Activated CD4-positive, alpha-beta T cell treated with anti-CD3 and anti-CD28 coated beads, Interleukin-2, amount 10 ng/mL, durations not matched to agents 7 days and 5 days (primary cell): ENCODE data around the gene TICAM2. TPM values are rescaled to one million over a fixed set of nuclear protein-coding genes. Genes with fewer than 3 reads are reported as not detected.

Source experiments
- CTCF ChIA-PET: fragments of 350-600 bp; sonication (Branson Sonifier 250); formaldehyde crosslinking; loops from one replicate; lab custom pipeline; 2021; ENCODE audit warnings: antibody characterized with exemption; lab: Charles Lee
- POLR2A ChIA-PET: fragments of 350-600 bp; sonication (Branson Sonifier 250); formaldehyde crosslinking; loops from one replicate; lab custom pipeline; 2021; ENCODE audit warnings: antibody characterized with exemption; lab: Charles Lee
- DNase-seq: peaks from one replicate; pipeline ENCODE4 v3.0.0-alpha.2; 2020
- H3K27ac Mint-ChIP-seq: one replicate; pipeline ENCODE4 v1.8.0; 2021; ENCODE audit warnings: mild to moderate bottlenecking, moderate library complexity, mixed read lengths
- H3K27me3 Mint-ChIP-seq: one replicate; pipeline ENCODE4 v1.8.0; 2021; ENCODE audit warnings: mixed read lengths
- H3K36me3 Mint-ChIP-seq: one replicate; pipeline ENCODE4 v1.8.0; 2021; ENCODE audit warnings: low read depth, mixed read lengths
- H3K4me1 Mint-ChIP-seq: one replicate; pipeline ENCODE4 v1.8.0; 2021; ENCODE audit warnings: mixed read lengths
- H3K4me3 Mint-ChIP-seq: one replicate; pipeline ENCODE4 v1.8.0; 2021; ENCODE audit warnings: mild to moderate bottlenecking, moderate library complexity, mixed read lengths
- H3K9me3 Mint-ChIP-seq: one replicate; pipeline ENCODE4 v1.8.0; 2021; ENCODE audit warnings: mixed read lengths
- total RNA-seq, 2 experiments: library from RNA; stranded (reverse); gene quantifications; one replicate each; pipeline ENCODE4 v1.2.3, GENCODE V29; 2021

TICAM2 gene
- total RNA-seq, 2 experiments from 2014 or later, result 1.1 to 1.4 TPM

DNA sequence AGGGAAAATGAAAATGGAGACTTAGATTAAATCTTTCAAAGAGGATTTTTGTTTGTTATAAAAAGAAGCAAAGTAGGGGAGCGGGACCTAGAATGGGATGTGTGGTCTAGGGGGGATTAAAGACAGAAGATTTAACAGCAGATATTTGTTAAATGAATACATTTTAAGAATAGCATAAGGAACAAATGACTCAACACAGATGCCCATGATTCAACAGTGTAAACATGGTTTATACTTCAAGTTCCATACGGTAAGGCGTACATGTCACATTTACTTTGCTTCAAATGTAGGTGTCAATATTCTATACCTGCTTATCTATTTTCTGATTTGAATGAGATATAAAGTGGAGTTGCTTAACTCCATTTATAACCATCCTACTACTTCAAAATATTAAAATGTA, 1.5 kb downstream of the TICAM2 start:
- no peak for DNase-seq
- CTCF ChIA-PET, result interaction anchor here (0.8 to 2.5 kb wide), 4 partner anchors 13 to 289 kb away, joined by 3 to 11 read pairs (median 4); no protein-coding TSS in a partner anchor
- POLR2A ChIA-PET, result no interaction called here
- Mint-ChIP-seq H3K27me3 (no peaks in the 10 kb centered on the region), H3K4me1 (peaks cover 23% of the 10 kb centered on the region), H3K27ac (no peak overlapping the region), H3K4me3 (no peak overlapping the region), H3K9me3 (no peaks in the 10 kb centered on the region), H3K36me3 (peaks cover 27% of the 10 kb centered on the region)

DNA sequence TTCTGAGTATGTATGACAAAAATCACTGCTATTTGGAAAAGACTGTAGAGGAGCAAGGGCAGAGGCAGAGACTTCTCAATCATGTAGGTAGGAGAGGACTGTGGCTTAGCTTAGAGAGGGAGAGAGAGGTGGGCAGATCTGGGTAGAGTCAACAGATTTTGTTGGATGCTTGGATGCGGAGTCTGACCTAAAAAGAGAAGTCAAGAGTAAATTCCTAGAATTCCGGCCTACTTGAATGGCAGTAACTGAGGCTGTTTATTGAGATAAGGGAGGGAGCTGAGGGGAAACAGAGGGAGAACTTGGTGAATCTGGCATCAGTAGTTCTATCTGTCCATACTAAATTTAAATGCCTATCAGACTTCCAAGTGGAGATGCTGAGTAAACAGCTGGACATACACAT, 2.4 kb downstream of the TICAM2 start:
- no peak for DNase-seq
- peak overlapping the region; percentile 27 for H3K27ac Mint-ChIP-seq
- CTCF ChIA-PET, result interaction anchor here (0.7 to 0.8 kb wide), 2 partner anchors 28 to 288 kb away, joined by 3 read pairs; no protein-coding TSS in a partner anchor
- H3K4me3 Mint-ChIP-seq, result no peak overlapping the region
- no peaks in the 10 kb centered on the region for H3K27me3 Mint-ChIP-seq
- no peaks in the 10 kb centered on the region for H3K9me3 Mint-ChIP-seq
- H3K36me3 Mint-ChIP-seq, result peaks cover 26% of the 10 kb centered on the region
- H3K4me1 Mint-ChIP-seq, result peaks cover 23% of the 10 kb centered on the region
- POLR2A ChIA-PET, result no interaction called here

DNA sequence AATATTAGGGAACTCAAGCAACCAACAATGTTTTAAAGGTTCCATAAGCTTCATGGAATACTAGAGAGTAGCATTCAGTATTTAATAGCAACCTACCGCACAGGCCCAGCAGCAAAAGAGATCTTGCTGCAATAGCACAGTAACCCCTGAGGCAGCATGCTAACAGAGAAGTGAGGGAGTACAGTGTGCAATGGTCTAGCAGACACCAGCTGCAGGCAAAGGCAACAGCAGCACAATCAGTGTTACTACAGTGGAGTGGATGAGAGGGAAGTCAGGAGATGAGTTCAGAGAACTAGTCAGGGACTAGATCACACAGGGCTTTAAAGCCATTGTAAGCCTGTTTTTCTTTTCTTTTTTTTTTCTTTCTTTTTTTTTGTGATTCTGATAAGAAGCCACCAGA, 2.8 kb downstream of the TICAM2 start:
- Mint-ChIP-seq H3K9me3 (no peaks in the 10 kb centered on the region), H3K27ac (no peak overlapping the region), H3K4me3 (no peak overlapping the region), H3K36me3 (peaks cover 23% of the 10 kb centered on the region), H3K4me1 (peaks cover 23% of the 10 kb centered on the region), H3K27me3 (no peaks in the 10 kb centered on the region)
- ChIA-PET CTCF (interaction anchor here (0.7 kb wide), 1 partner anchor 27 kb away, joined by 3 read pairs; no protein-coding TSS in a partner anchor), POLR2A (no interaction called here)
- no peak for DNase-seq

DNA sequence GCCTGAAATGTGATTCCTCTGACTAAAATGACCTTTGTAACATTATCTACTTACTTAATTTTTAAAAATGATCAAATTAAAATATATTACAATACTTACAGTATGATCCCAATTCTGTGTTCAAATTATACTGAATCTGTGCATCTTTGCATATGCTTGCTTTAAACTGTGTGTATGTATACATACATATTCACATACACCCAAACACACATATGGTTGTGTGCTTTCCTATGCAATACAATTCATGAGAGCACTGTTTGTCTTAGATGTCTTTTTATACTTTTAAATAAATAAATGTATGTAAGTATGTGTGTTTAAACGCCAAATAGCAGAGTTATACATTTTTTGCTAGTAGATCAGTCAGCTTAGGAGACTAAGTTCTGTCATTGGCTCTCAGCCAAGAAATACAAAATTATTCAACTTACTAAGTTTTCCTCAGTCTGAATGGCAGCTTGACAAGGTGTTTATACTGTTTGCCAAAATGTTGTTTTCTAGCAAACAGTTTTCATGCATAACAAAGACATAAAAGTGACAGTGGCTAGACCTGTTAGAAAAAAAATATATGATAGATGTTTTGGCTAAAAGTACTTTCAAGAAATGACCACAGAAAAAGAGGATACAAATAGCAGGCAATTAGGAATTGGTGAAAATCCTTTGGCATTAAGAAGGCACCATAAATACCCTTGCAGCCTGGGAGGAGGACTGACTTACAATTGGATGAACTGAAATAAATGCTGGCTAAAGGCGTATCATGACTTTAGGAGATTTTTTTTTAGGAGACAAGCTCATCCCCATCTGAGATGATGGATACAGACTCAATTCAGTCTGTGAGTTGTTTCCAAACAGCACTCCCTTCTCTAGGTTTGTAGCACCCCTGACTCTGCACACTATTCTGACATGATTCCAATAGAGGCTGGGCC, 7.9 kb downstream of the TICAM2 start:
- POLR2A ChIA-PET, result no interaction called here
- peaks cover under 1% of the 10 kb centered on the region for H3K4me1 Mint-ChIP-seq

DNA sequence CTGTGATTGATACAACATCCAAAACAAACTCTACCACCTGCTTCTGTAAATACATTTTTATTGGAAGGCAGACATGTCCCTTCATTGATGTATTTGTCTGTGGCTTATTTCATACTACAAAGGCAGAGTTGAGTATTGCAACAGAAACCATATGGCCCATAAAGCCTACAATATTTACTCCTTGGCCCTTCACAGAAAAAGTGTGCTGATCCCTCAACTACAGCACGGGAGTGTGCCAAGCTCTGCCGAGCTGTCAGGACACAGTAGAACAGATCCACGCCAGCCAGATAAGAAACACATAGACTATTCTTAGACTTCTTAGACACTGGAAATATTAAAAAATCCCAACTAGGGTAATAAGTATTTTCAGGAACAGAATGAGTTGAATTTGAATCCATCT, 13.2 kb downstream of the TICAM2 start:
- no peaks in the 10 kb centered on the region for H3K4me1 Mint-ChIP-seq
- no peaks in the 10 kb centered on the region for H3K36me3 Mint-ChIP-seq
- H3K4me3 Mint-ChIP-seq, result no peak overlapping the region
- no peaks in the 10 kb centered on the region for H3K9me3 Mint-ChIP-seq
- H3K27ac Mint-ChIP-seq, result no peak overlapping the region
- ChIA-PET CTCF (interaction anchor here (0.6 kb wide), 1 partner anchor 15 kb away, joined by 3 read pairs; no protein-coding TSS in a partner anchor), POLR2A (no interaction called here)
- no peak for DNase-seq
- H3K27me3 Mint-ChIP-seq, result peaks cover 4% of the 10 kb centered on the region

More for the DNA sequence above, 7.9 kb downstream of the TICAM2 start:
- Mint-ChIP-seq H3K36me3 (peaks cover 3% of the 10 kb centered on the region), H3K27ac (no peak overlapping the region), H3K4me3 (no peak overlapping the region), H3K27me3 (peaks cover 4% of the 10 kb centered on the region), H3K9me3 (no peaks in the 10 kb centered on the region)
- DNase-seq, result no peak
- CTCF ChIA-PET, result interaction anchor here (0.6 kb wide), 1 partner anchor 262 kb away, joined by 3 read pairs; no protein-coding TSS in a partner anchor

DNA sequence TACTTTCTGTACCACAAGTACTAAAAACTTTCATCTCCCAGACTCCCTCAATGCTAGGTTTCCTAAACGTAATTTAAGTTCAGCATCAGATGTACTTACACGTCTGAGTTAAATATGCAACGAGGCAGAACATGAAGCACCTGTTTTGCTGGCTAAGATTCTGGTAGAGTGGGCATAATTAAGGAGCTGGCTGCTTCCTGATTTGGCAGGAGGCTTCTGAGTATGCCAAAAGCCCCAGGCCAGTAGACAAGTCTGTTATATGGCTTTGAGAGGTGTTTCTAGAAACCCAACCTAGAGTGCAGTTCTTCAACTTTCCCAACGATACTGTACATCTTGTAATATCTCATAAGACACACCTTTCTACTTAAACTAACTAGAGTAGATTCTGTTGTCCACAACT, 13.6 kb downstream of the TICAM2 start:
- Mint-ChIP-seq H3K4me1 (no peaks in the 10 kb centered on the region), H3K9me3 (no peaks in the 10 kb centered on the region), H3K36me3 (no peaks in the 10 kb centered on the region), H3K27me3 (peaks cover 4% of the 10 kb centered on the region), H3K27ac (no peak overlapping the region), H3K4me3 (no peak overlapping the region)
- no peak for DNase-seq
- POLR2A ChIA-PET, result no interaction called here
- CTCF ChIA-PET, result interaction anchor here (0.6 kb wide), 1 partner anchor 14 kb away, joined by 3 read pairs; the partner anchor contains the start of gene TICAM2

DNA sequence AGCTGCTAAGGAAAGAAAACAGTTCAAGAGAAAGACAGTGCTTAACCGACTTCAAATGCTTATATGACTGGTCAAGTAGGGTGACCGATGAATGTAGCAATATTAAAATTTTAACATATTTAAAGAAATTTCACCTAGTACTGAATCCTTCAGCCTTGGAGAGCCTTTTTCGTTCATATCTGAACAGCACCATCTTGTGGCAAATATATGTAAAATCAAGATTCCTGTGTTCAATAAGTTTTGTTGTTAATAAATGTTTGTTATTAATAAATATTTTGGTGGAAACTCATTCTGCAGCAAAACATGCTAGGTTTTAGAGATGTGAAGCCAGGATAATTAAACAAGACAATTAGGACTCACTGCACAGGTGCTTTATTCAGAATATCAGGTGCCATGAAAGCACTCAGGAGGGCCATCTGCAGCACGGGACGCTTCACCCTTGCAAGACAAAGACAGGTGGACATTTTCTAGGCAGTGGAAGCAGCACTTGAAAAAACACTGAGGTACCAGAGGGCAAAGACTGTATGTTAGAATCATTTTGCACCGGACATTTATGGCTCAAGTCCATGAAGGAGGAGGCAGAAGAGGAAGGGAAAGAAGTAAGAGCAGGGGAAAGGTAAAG, 15.6 kb downstream of the TICAM2 start:
- Mint-ChIP-seq H3K9me3 (no peaks in the 10 kb centered on the region), H3K4me1 (no peaks in the 10 kb centered on the region), H3K27me3 (peaks cover 3% of the 10 kb centered on the region), H3K27ac (no peak overlapping the region), H3K4me3 (no peak overlapping the region), H3K36me3 (no peaks in the 10 kb centered on the region)
- ChIA-PET POLR2A (no interaction called here), CTCF (no interaction called here)
- no peak for DNase-seq

DNA sequence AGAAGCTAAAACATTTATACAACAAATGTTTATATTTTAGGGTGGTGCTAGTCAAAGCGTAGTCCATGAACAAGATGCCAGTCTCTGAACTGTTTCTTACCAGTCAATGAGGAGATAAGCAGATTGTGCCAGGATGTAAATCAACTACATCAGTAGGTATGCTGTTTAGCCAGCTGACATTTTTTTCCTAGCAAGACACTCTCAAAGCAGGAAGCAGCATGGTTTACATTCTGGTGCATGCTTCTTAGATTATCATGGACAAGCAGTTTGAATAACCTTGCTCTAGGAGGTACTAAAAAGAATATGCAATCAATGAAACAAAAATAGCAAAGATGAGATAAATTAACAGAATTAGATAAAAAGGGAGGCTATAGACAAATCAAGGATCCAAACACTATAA, 17.0 kb downstream of the TICAM2 start:
- H3K27ac Mint-ChIP-seq, result no peak overlapping the region
- ChIA-PET POLR2A (no interaction called here), CTCF (no interaction called here)
- no peak overlapping the region for H3K4me3 Mint-ChIP-seq
- H3K36me3 Mint-ChIP-seq, result no peaks in the 10 kb centered on the region
- no peaks in the 10 kb centered on the region for H3K4me1 Mint-ChIP-seq
- no peaks in the 10 kb centered on the region for H3K27me3 Mint-ChIP-seq
- H3K9me3 Mint-ChIP-seq, result no peaks in the 10 kb centered on the region
- no peak for DNase-seq

DNA sequence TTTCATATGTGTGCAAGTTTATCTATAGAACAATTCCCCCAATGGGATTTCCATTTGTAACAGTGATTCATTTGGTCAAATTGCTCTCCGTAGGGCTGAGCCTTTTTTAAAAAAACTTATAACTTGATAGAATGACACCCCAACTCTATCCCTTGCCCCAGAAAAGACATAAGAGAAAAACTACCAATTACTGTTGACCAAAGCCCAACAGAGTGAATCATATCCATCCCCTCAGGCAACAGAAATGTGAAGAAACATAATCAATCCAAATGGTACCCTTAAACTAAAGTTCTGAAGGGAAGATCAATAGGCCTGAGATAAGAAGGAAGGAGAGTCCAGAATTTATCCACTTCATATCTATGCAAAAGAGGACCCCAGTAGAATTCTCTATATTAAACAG, 17.8 kb downstream of the TICAM2 start:
- H3K27ac Mint-ChIP-seq, result no peak overlapping the region
- no peaks in the 10 kb centered on the region for H3K27me3 Mint-ChIP-seq
- ChIA-PET POLR2A (no interaction called here), CTCF (no interaction called here)
- no peak overlapping the region for H3K4me3 Mint-ChIP-seq
- no peak for DNase-seq
- H3K36me3 Mint-ChIP-seq, result no peaks in the 10 kb centered on the region
- H3K9me3 Mint-ChIP-seq, result no peaks in the 10 kb centered on the region
- H3K4me1 Mint-ChIP-seq, result no peaks in the 10 kb centered on the region

DNA sequence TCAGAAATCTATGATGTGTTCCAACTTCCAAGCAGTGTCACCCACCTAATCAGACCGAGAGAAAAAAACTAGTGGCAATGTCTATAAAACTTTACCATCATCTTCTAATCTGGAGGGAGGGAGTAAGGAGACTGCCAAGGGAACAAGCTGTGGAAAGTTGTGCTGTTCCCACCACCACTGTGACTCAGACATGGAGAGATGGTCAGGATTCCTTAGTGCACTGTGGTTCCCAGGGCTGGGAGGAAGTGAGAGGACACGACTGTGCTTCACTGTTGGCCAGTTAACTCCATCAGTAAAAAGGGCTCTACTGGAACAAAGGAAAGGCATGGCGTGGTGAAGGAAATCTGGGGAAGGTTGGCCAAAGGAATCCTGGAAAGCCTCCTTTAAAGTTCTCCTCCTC, 18.8 kb downstream of the TICAM2 start:
- POLR2A ChIA-PET, result no interaction called here
- Mint-ChIP-seq H3K4me1 (no peaks in the 10 kb centered on the region), H3K4me3 (no peak overlapping the region), H3K36me3 (no peaks in the 10 kb centered on the region), H3K27ac (no peak overlapping the region), H3K27me3 (no peaks in the 10 kb centered on the region), H3K9me3 (no peaks in the 10 kb centered on the region)
- DNase-seq, result no peak
- CTCF ChIA-PET, result interaction anchor here (1.3 kb wide), 1 partner anchor 47 kb away, joined by 4 read pairs; no protein-coding TSS in a partner anchor

DNA sequence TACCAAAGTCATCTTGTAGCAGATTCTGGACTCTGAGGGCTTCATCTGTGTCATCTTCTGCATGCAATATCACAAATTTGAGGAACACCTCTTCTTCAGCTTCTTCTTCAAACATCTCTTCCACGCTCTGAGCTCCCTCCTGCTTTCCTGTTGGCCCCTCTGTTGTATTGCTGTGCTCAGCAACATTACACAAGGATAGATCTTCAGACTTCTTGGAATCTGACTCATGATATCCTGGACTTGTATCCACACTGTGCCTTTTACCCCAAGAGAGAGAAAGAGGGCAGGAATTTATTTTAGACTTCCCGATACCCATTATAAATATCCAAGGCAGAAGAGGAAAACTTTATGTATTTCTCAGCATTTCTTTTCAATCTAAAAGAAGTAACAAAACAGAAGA, 21.3 kb downstream of the TICAM2 start:
- no peak overlapping the region for H3K4me3 Mint-ChIP-seq
- POLR2A ChIA-PET, result no interaction called here
- no peaks in the 10 kb centered on the region for H3K36me3 Mint-ChIP-seq
- no peaks in the 10 kb centered on the region for H3K9me3 Mint-ChIP-seq
- CTCF ChIA-PET, result interaction anchor here (2.8 kb wide), 1 partner anchor 21 kb away, joined by 6 read pairs; the partner anchor contains the start of gene TICAM2
- DNase-seq, result no peak
- no peaks in the 10 kb centered on the region for H3K27me3 Mint-ChIP-seq
- H3K27ac Mint-ChIP-seq, result no peak overlapping the region
- H3K4me1 Mint-ChIP-seq, result no peaks in the 10 kb centered on the region

DNA sequence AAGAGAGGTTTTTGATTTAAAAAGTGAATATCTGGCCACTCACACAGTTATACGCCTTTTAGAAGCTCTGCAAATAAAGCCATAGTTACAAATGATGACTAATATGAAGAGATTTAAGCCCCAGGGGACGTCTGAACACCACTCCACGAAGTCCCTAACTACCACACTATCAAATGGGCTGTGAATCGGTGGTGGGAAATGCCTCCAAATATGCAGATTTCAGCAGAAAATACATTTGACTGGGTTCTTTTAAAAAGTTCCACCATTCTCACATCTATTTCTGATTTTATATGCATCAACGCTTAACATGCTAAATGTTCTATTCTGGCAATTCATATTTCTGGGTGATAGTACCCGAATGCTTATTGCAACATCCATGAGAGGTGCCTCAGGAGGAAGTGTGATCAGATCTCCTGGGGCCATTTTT, 22.5 kb downstream of the TICAM2 start:
- Mint-ChIP-seq H3K36me3 (no peaks in the 10 kb centered on the region), H3K27me3 (no peaks in the 10 kb centered on the region), H3K9me3 (no peaks in the 10 kb centered on the region), H3K4me1 (no peaks in the 10 kb centered on the region), H3K4me3 (no peak overlapping the region), H3K27ac (no peak overlapping the region)
- DNase-seq, result no peak
- POLR2A ChIA-PET, result no interaction called here
- CTCF ChIA-PET, result no interaction called here

DNA sequence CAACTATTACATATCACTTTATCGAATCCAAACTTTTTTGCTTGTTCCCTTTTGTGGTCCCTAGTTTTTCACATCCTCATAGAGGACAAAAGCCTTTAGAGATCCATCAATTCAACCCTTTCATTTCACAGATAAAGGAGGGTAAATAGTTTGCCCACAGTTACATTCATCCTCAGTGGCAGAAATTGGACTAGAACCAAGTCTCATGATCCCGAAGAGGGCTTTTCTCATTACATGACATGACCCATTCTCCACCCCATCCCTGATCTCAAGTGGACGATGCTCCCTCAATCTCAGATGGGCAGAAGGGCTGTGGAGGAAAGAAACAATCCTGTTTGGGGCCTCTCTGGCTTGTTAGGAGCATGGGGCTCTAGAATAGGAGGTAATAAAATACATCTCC, 23.1 kb downstream of the TICAM2 start:
- peaks cover 3% of the 10 kb centered on the region for H3K4me1 Mint-ChIP-seq
- ChIA-PET CTCF (no interaction called here), POLR2A (no interaction called here)
- H3K9me3 Mint-ChIP-seq, result no peaks in the 10 kb centered on the region
- no peaks in the 10 kb centered on the region for H3K36me3 Mint-ChIP-seq
- DNase-seq, result no peak
- no peak overlapping the region for H3K27ac Mint-ChIP-seq
- H3K4me3 Mint-ChIP-seq, result no peak overlapping the region
- H3K27me3 Mint-ChIP-seq, result no peaks in the 10 kb centered on the region
